Measurements from ENCODE around the gene TPM4.

- TF ChIP-seq POLR2A (IDR thresholded peaks at IDR 0.05) (no peak), CTCF (IDR thresholded peaks at IDR 0.05) (peak; percentile 68 to 91 (median 80))
Observed at GRCh38 chr19:16062789-16063188, 13.5 kb upstream of the TPM4 start.

Data from heart left ventricle (tissue), 13 donors.